GM12892 (cell line): ENCODE measurements around the gene TMEM143.

Experiments
- POLR2A ChIP-seq: IDR thresholded peaks from 2 replicates; pipeline ENCODE4 v1.6.1; 2011; ENCODE audit warnings: low read depth, low read length, control low read depth
- TAF1 ChIP-seq: IDR thresholded peaks from 2 replicates; pipeline ENCODE4 v1.6.1; 2011; ENCODE audit warnings: low read depth, mild to moderate bottlenecking, control low read depth, low read length, borderline replicate concordance

DNA sequence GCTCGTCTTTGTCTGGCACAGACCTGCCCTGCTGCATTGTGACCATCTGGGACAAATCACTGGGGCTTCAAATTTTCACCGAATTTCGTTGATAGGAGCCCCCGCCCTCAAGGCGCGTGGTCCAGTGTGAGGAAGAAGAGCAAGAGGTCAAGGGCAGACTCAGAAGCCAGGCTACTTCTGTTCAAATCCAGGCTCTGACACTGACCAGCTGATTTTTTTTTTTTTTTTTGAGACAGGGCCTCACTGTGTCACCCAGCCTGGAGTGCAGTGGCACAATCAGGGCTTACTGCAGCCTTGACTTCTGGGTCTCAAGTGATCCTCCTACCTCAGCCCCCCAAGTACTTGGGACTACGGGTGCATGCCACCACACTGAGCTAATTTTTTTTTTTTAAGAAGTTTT is 7.6 kb upstream of the TMEM143 start:
- no peak for TF ChIP-seq POLR2A
- no peak for TF ChIP-seq TAF1
